Inflammatory macrophage (primary cell): Measurements from ENCODE around the gene PLCG2.
"Not testable (repeated sequence)": the region's sequence is repeated elsewhere in the genome, so short reads cannot be mapped to it uniquely, and the experiment has no call there.

Experiments
- DNase-seq, 2 donors: peaks; one replicate each; pipeline ENCODE4 v3.0.0-alpha.2; 2020 to 2022

The PLCG2 gene

GRCh38 chr16:81850197-81850944 is 71.3 kb downstream of the PLCG2 start:
- no peak for DNase-seq

- no peak for DNase-seq
These were observed 73.3 kb downstream of the PLCG2 start for GRCh38 chr16:81852347-81852746.

- DNase-seq: no peak
These were observed 76.6 kb downstream of the PLCG2 start for GRCh38 chr16:81855552-81856153.

- no peak for DNase-seq
These were observed 81.5 kb downstream of the PLCG2 start for GRCh38 chr16:81860287-81861266.

- DNase-seq: no peak
These were observed 82.4 kb downstream of the PLCG2 start for GRCh38 chr16:81861503-81861902.

- DNase-seq: no peak
These were observed 82.8 kb downstream of the PLCG2 start for GRCh38 chr16:81861915-81862314.

- DNase-seq: no peak
These were observed 84.7 kb downstream of the PLCG2 start for GRCh38 chr16:81863630-81864352.

- DNase-seq: no peak
These were observed 85.7 kb downstream of the PLCG2 start for GRCh38 chr16:81864646-81865382.

GRCh38 chr16:81866820-81867440 is 87.8 kb downstream of the PLCG2 start:
- DNase-seq: peak; percentile 40 to 47

- no peak for DNase-seq
These were observed 89.1 kb downstream of the PLCG2 start for GRCh38 chr16:81868057-81868748.

GRCh38 chr16:81869326-81869725 is 90.2 kb downstream of the PLCG2 start:
- DNase-seq: no peak

- DNase-seq: peak; percentile 11 to 26
These were observed 94.1 kb downstream of the PLCG2 start for GRCh38 chr16:81873206-81873605.

- peak; percentile 70 to 76 for DNase-seq
These were observed 95.0 kb downstream of the PLCG2 start for GRCh38 chr16:81873843-81874752.

- DNase-seq: no peak
These were observed 96.4 kb downstream of the PLCG2 start for GRCh38 chr16:81875461-81875860.

- no peak for DNase-seq
These were observed 97.3 kb downstream of the PLCG2 start for GRCh38 chr16:81876273-81876900.

GRCh38 chr16:81877490-81877889 is 98.4 kb downstream of the PLCG2 start:
- not testable (repeated sequence) for DNase-seq

GRCh38 chr16:81878529-81878928 is 99.4 kb downstream of the PLCG2 start:
- DNase-seq: no peak

GRCh38 chr16:81879625-81880024 is 100.5 kb downstream of the PLCG2 start:
- DNase-seq: no peak

- DNase-seq: no peak
These were observed 101.7 kb downstream of the PLCG2 start for GRCh38 chr16:81880816-81881215.
